ENCODE measurements around the gene TENM4.

- no peak for TF ChIP-seq CTCF (IDR thresholded peaks at IDR 0.05; ENCODE audit: low read depth, low read length, poor library complexity, severe bottlenecking)
- TF ChIP-seq EZH2phosphoT487 (IDR thresholded peaks at IDR 0.05; ENCODE audit: borderline replicate concordance, low read length), result no peak
These were observed 789.6 kb downstream of the TENM4 start for GRCh38 chr11:78651136-78651775.

All from DOHH2 (cell line).